AG09319 (cell line): ENCODE measurements around the gene UBALD1.
"Not testable (repeated sequence)": the region's sequence is repeated elsewhere in the genome, so short reads cannot be mapped to it uniquely, and the experiment has no call there.

Experiments used
- DNase-seq: peaks from one replicate; pipeline ENCODE4 v3.0.0-alpha.2; 2010; ENCODE audit warnings: low read depth; ENCODE audit errors: extremely low read depth
- CTCF ChIP-seq: IDR thresholded peaks from 2 replicates; pipeline ENCODE4 v1.5.1; 2011; ENCODE audit warnings: low read depth, mild to moderate bottlenecking, inconsistent platforms, low read length, moderate library complexity

The UBALD1 gene

GRCh38 chr16:4578961-4579530 is 35.6 kb downstream of the UBALD1 start:
- no peak for DNase-seq
- no peak for TF ChIP-seq CTCF

- DNase-seq = no peak
- TF ChIP-seq CTCF = no peak
These were observed 38.7 kb downstream of the UBALD1 start for GRCh38 chr16:4576008-4576407.

GRCh38 chr16:4574919-4575705 is 39.6 kb downstream of the UBALD1 start:
- no peak for DNase-seq
- no peak for TF ChIP-seq CTCF

GRCh38 chr16:4573926-4574325 is 40.8 kb downstream of the UBALD1 start:
- DNase-seq = not testable (repeated sequence)

- TF ChIP-seq CTCF = no peak
- DNase-seq = no peak
These were observed 42.0 kb downstream of the UBALD1 start for GRCh38 chr16:4572715-4573114.

- DNase-seq = no peak
- TF ChIP-seq CTCF = no peak
These were observed 43.9 kb downstream of the UBALD1 start for GRCh38 chr16:4570688-4571321.

GRCh38 chr16:4570086-4570485 is 44.6 kb downstream of the UBALD1 start:
- TF ChIP-seq CTCF = no peak
- DNase-seq = no peak

GRCh38 chr16:4566144-4566543 is 48.5 kb downstream of the UBALD1 start:
- TF ChIP-seq CTCF = no peak
- DNase-seq = no peak
